H1 (cell line): ENCODE data around the gene BRD7. TPM values are rescaled to one million over a fixed set of nuclear protein-coding genes. Genes with fewer than 3 reads are reported as not detected.

Source experiments
- CTCF ChIA-PET: fragments of 300-600 bp; sonication (Branson Sonifier 250); formaldehyde crosslinking; loops from one replicate; lab custom pipeline; 2021; ENCODE audit not compliant: partially characterized antibody; lab: Charles Lee
- POLR2A ChIA-PET: fragments of 300-600 bp; sonication (Branson Sonifier 250); formaldehyde crosslinking; loops from one replicate; lab custom pipeline; 2021; ENCODE audit warnings: inconsistent platforms; ENCODE audit not compliant: partially characterized antibody; lab: Charles Lee
- DNase-seq, 2 experiments: peaks; one replicate each; pipeline versions ENCODE4 v3.0.0 to v3.0.0-alpha.2; 2010 to 2022; ENCODE audit warnings: low spot score in 2 of 2, low read depth in 1 of 2, mixed read lengths in 1 of 2
- FAIRE-seq: peaks from 2 replicates; lab custom pipeline; 2011; peaks lifted over from hg19 to GRCh38; lab: Jason Lieb, UNC
- H2AFZ ChIP-seq: 2 replicates; pipeline ENCODE4 v1.8.1; 2012; ENCODE audit warnings: low read length, inconsistent platforms
- H2AK5ac ChIP-seq: 2 replicates; pipeline ENCODE4 v1.6.1; 2013; ENCODE audit warnings: low read depth, low read length
- H2BK120ac ChIP-seq: replicated peaks from 2 replicates; pipeline ENCODE3; 2013; ENCODE audit warnings: low read depth, low read length, inconsistent platforms
- H2BK12ac ChIP-seq: 2 replicates; pipeline ENCODE4 v1.6.1; 2013; ENCODE audit warnings: low read depth, low read length
- H2BK15ac ChIP-seq: 2 replicates; pipeline ENCODE4 v1.6.1; 2013; ENCODE audit warnings: low read length
- H2BK20ac ChIP-seq: 2 replicates; pipeline ENCODE4 v1.6.1; 2013; ENCODE audit warnings: low read length
- H2BK5ac ChIP-seq: 2 replicates; pipeline ENCODE4 v1.6.1; 2013; ENCODE audit warnings: low read depth, low read length
- H3K14ac ChIP-seq: 2 replicates; pipeline ENCODE4 v1.6.1; 2013; ENCODE audit warnings: inconsistent platforms; ENCODE audit not compliant: insufficient read length
- H3K18ac ChIP-seq: 2 replicates; pipeline ENCODE4 v1.6.1; 2013; ENCODE audit warnings: low read length; ENCODE audit errors: extremely low read depth
- H3K23ac ChIP-seq: 2 replicates; pipeline ENCODE4 v1.6.1; 2013; ENCODE audit warnings: inconsistent platforms; ENCODE audit not compliant: insufficient read length
- H3K23me2 ChIP-seq: 2 replicates; pipeline ENCODE4 v1.6.1; 2013; ENCODE audit warnings: low read depth, low read length
- H3K27ac ChIP-seq: 2 replicates; pipeline ENCODE4 v1.6.1; 2011; ENCODE audit warnings: low read depth, low read length, inconsistent platforms
- H3K27me3 ChIP-seq, 4 experiments: replicated peaks in 1 of 4; 1 replicate in 1 of 4; 2 replicates in 3 of 4; pipeline versions ENCODE4 v1.6.1 to v1.8.1; 2011 to 2013; ENCODE audit warnings: low read length in 3 of 4, mild to moderate bottlenecking in 3 of 4, inconsistent platforms in 2 of 4, mixed read lengths in 2 of 4, moderate library complexity in 1 of 4; ENCODE audit not compliant: control insufficient read depth in 3 of 4, insufficient read depth in 3 of 4; ENCODE audit errors: extremely low read depth in 1 of 4
- H3K36me3 ChIP-seq, 4 experiments: 2 replicates each; pipeline versions ENCODE4 v1.6.1 to v1.8.1; 2011 to 2013; ENCODE audit warnings: mild to moderate bottlenecking in 4 of 4, low read length in 3 of 4, moderate library complexity in 2 of 4, control low read depth in 1 of 4, inconsistent platforms in 1 of 4; ENCODE audit not compliant: insufficient read depth in 4 of 4, control insufficient read depth in 2 of 4
- H3K4ac ChIP-seq: replicated peaks from 2 replicates; pipeline ENCODE3; 2013; ENCODE audit warnings: low read length, low read depth, mixed read lengths, inconsistent platforms; ENCODE audit not compliant: insufficient read length
- H3K4me1 ChIP-seq, 4 experiments: replicated peaks in 1 of 4; 1 replicate in 1 of 4; 2 replicates in 3 of 4; pipeline versions ENCODE4 v1.6.1 to v1.8.1; 2011 to 2013; ENCODE audit warnings: low read length in 3 of 4, inconsistent platforms in 2 of 4, mixed read lengths in 1 of 4; ENCODE audit not compliant: insufficient read depth in 4 of 4, control insufficient read depth in 3 of 4
- H3K4me2 ChIP-seq, 2 experiments: 2 replicates each; pipeline versions ENCODE4 v1.6.1 to v1.8.1; 2011 to 2013; ENCODE audit warnings: low read depth in 2 of 2, low read length in 2 of 2, control low read depth in 1 of 2, inconsistent platforms in 1 of 2, mild to moderate bottlenecking in 1 of 2; ENCODE audit not compliant: insufficient read depth in 1 of 2
- H3K4me3 ChIP-seq, 4 experiments: fragments of 200-600, 300-600 bp in 1 of 4; sonication (generic), shearing (Covaris generic), sonication (Bioruptor Twin) in 1 of 4; 2 replicates each; pipeline versions ENCODE4 v1.5.1 to v1.8.1; 2011 to 2016; ENCODE audit warnings: low read length in 4 of 4, low read depth in 3 of 4, control low read depth in 2 of 4, inconsistent platforms in 2 of 4, mild to moderate bottlenecking in 2 of 4, mixed read lengths in 1 of 4, moderate library complexity in 1 of 4; ENCODE audit not compliant: insufficient read depth in 2 of 4; ENCODE audit errors: extremely low read depth in 1 of 4
- H3K56ac ChIP-seq: replicated peaks from 2 replicates; pipeline ENCODE3; 2013; ENCODE audit warnings: low read depth, mild to moderate bottlenecking, mixed read lengths, low read length, inconsistent platforms; ENCODE audit not compliant: insufficient read length
- H3K79me1 ChIP-seq: 2 replicates; pipeline ENCODE4 v1.6.1; 2013; ENCODE audit warnings: low read depth, low read length, control low read depth
- H3K79me2 ChIP-seq, 2 experiments: 2 replicates each; pipeline versions ENCODE4 v1.6.1 to v1.8.1; 2012 to 2013; ENCODE audit warnings: low read length in 2 of 2, mild to moderate bottlenecking in 2 of 2, inconsistent platforms in 1 of 2; ENCODE audit not compliant: insufficient read depth in 2 of 2, control insufficient read depth in 1 of 2
- H3K9ac ChIP-seq, 4 experiments: replicated peaks in 1 of 4; 1 replicate in 1 of 4; 2 replicates in 3 of 4; pipeline versions ENCODE4 v1.6.1 to v1.8.1; 2011 to 2013; ENCODE audit warnings: low read depth in 3 of 4, low read length in 3 of 4, control low read depth in 2 of 4, mild to moderate bottlenecking in 2 of 4, moderate library complexity in 2 of 4, inconsistent platforms in 1 of 4; ENCODE audit errors: extremely low read depth in 1 of 4
- H3K9me3 ChIP-seq, 2 experiments: 2 replicates each; pipeline versions ENCODE4 v1.6.1 to v1.8.1; 2012 to 2013; ENCODE audit warnings: mild to moderate bottlenecking in 2 of 2, moderate library complexity in 2 of 2, control low read depth in 1 of 2, inconsistent platforms in 1 of 2, low read depth in 1 of 2, low read length in 1 of 2, mixed read lengths in 1 of 2; ENCODE audit not compliant: insufficient read depth in 2 of 2
- H4K20me1 ChIP-seq, 2 experiments: replicated peaks in 1 of 2; 2 replicates each; pipeline versions ENCODE3 to v1.8.1; 2011 to 2013; ENCODE audit warnings: inconsistent platforms in 2 of 2, low read length in 2 of 2, mild to moderate bottlenecking in 1 of 2; ENCODE audit not compliant: insufficient read depth in 2 of 2, control insufficient read depth in 1 of 2
- H4K5ac ChIP-seq: 2 replicates; pipeline ENCODE4 v1.6.1; 2013; ENCODE audit warnings: low read length, low read depth, mixed read lengths, inconsistent platforms; ENCODE audit not compliant: insufficient read length
- H4K8ac ChIP-seq: 2 replicates; pipeline ENCODE4 v1.8.0; 2013; ENCODE audit warnings: mild to moderate bottlenecking, moderate library complexity, low read length, inconsistent platforms; ENCODE audit not compliant: insufficient read depth; ENCODE audit errors: extremely low read depth
- H4K91ac ChIP-seq: replicated peaks from 2 replicates; pipeline ENCODE3; 2013; ENCODE audit warnings: low read length, mixed read lengths, inconsistent platforms; ENCODE audit not compliant: insufficient read length
- CHD2 ChIP-seq: IDR thresholded peaks from 2 replicates; pipeline ENCODE4 v1.6.1; 2012; ENCODE audit warnings: low read length, improper control_type of control experiment
- CREB1 ChIP-seq: IDR thresholded peaks from 2 replicates; pipeline ENCODE4 v1.6.1; 2012; ENCODE audit warnings: inconsistent platforms
- E2F6 ChIP-seq: IDR thresholded peaks from 2 replicates; pipeline ENCODE4 v1.6.1; 2012; ENCODE audit warnings: inconsistent platforms
- JUN ChIP-seq: IDR thresholded peaks from 2 replicates; pipeline ENCODE4 v1.6.1; 2011; ENCODE audit warnings: low read depth, mild to moderate bottlenecking, improper control_type of control experiment, low read length
- SP4 ChIP-seq: IDR thresholded peaks from 2 replicates; pipeline ENCODE4 v1.6.1; 2012; ENCODE audit warnings: low read length, inconsistent platforms
- TBP ChIP-seq: IDR thresholded peaks from 2 replicates; pipeline ENCODE4 v1.6.1; 2011; ENCODE audit warnings: low read depth, low read length, improper control_type of control experiment
- YY1 ChIP-seq: IDR thresholded peaks from 2 replicates; pipeline ENCODE4 v1.6.1; 2011; ENCODE audit warnings: low read depth, mild to moderate bottlenecking, low read length
- WGBS, 2 experiments: shearing (Covaris generic) in 1 of 2; methylation state at CpG; one replicate each; pipeline versions ENCODE4 v1.1.6 to v1.1.7; 2013 to 2015; ENCODE audit warnings: low lambda C conversion rate in 2 of 2, mixed read lengths in 2 of 2, inconsistent platforms in 1 of 2, low coverage in 1 of 2, missing lambda C conversion rate in 1 of 2; ENCODE audit not compliant: insufficient replicate concordance in 2 of 2, insufficient coverage in 1 of 2, insufficient read length in 1 of 2; ENCODE audit errors: extremely low coverage in 1 of 2, missing lambda C conversion rate in 1 of 2; 5-methylcytosine and 5-hydroxymethylcytosine counted together
- polyA plus RNA-seq, 7 experiments: library from polyadenylated mRNA; depleted of rRNA in 3 of 7; stranded (reverse) in 5 of 7; unstranded in 2 of 7; fragments of >200 nt in 5 of 7; fragments of 200-250 nt in 2 of 7; gene quantifications; 1 replicate in 5 of 7; 2 replicates in 1 of 7; 4 replicates in 1 of 7; pipeline versions ENCODE4 v1.2.1 to v1.2.3, GENCODE V29; 2011 to 2013; ENCODE audit warnings: missing spikeins in 2 of 7, mixed read lengths in 2 of 7
- total RNA-seq: library from RNA; stranded (reverse); fragmentation: NEBNext Ultra II Directional; extraction: Animal tissue kit (Norgen Biotek cat#: 25700); gene quantifications from 2 replicates; pipeline ENCODE4 v1.2.1, GENCODE V29; 2021

BRD7 gene
- total and polyA plus RNA-seq, 2 of the 8 experiments (the other 6 are each of a cell fraction or from before 2014, with no cell fraction given) = 42.5 to 120 TPM

GRCh38 chr16:50269061-50269705 lies 99.6 kb downstream of the BRD7 start:
- H2AK5ac ChIP-seq = no peak overlapping the region
- H3K9ac ChIP-seq = no peak overlapping the region
- H3K4me2 ChIP-seq = no peak overlapping the region
- H2BK20ac ChIP-seq = no peak overlapping the region
- H3K9me3 ChIP-seq = no peaks in the 10 kb centered on the region
- no peak overlapping the region for H3K14ac ChIP-seq
- H4K91ac ChIP-seq = no peak overlapping the region
- no peak overlapping the region for H3K27ac ChIP-seq
- H2BK12ac ChIP-seq = no peak overlapping the region
- H3K23ac ChIP-seq = no peak overlapping the region
- no peak for DNase-seq
- no peak for FAIRE-seq
- H3K4me3 ChIP-seq = no peak overlapping the region
- no peak overlapping the region for H4K5ac ChIP-seq
- no peak overlapping the region for H4K8ac ChIP-seq
- H3K79me2 ChIP-seq = no peaks in the 10 kb centered on the region
- H3K79me1 ChIP-seq = 0 out of 2 replicates have a peak, but pooled peaks cover 3% of the 10 kb centered on the region
- peaks cover 0 to 2% of the 10 kb centered on the region in 2 experiments for H4K20me1 ChIP-seq
- no peak overlapping the region for H3K4ac ChIP-seq
- peak overlapping the region; percentile 32; the same call in 1 of the 2 replicates for H3K18ac ChIP-seq
- ChIA-PET POLR2A (interaction anchor here (1.2 kb wide), 1 partner anchor 63 kb away, joined by 3 read pairs; no protein-coding TSS in a partner anchor), CTCF (interaction anchor here (1.4 kb wide), 2 partner anchors 9 to 58 kb away, joined by 4 to 6 read pairs; no protein-coding TSS in a partner anchor)
- no peaks in the 10 kb centered on the region for H3K27me3 ChIP-seq
- H2BK120ac ChIP-seq = no peak overlapping the region
- WGBS, 2 experiments = 83% methylated on average over 13 of the region's 13 CpGs; no CpG with 5 or more reads in 1 of the 2 experiments
- H3K36me3 ChIP-seq = no peaks in the 10 kb centered on the region
- no peak overlapping the region for H3K56ac ChIP-seq
- H2AFZ ChIP-seq = no peak overlapping the region
- no peak overlapping the region for H2BK5ac ChIP-seq
- H3K4me1 ChIP-seq = peaks cover 0 to 12% (median 8%) of the 10 kb centered on the region in 4 experiments; a peak in 6 of 7 replicates
- H2BK15ac ChIP-seq = no peak overlapping the region
- no peaks in the 10 kb centered on the region for H3K23me2 ChIP-seq
- TF ChIP-seq TBP (no peak), E2F6 (no peak), CREB1 (no peak), JUN (no peak), SP4 (no peak), CHD2 (no peak), YY1 (no peak)
